Skeletal muscle cell (primary cell): ENCODE data around the gene PCSK7.
A peak's percentile ranks its signal among the peaks of the same experiment; 100 is the strongest.

Source experiments
- DNase-seq: peaks from one replicate; pipeline ENCODE4 v3.0.0-alpha.2; 2010; ENCODE audit warnings: low read depth
- H3K4me3 ChIP-seq: 2 replicates; pipeline ENCODE4 v1.5.1; 2011; ENCODE audit warnings: low read depth, mild to moderate bottlenecking, control low read depth, low read length, moderate library complexity

Gene PCSK7

GRCh38 chr11:117201658-117202305 lies 30.1 kb downstream of the PCSK7 start:
- H3K4me3 ChIP-seq: peak overlapping the region; percentile 50
- DNase-seq: no peak

GRCh38 chr11:117200813-117201657 lies 30.8 kb downstream of the PCSK7 start:
- no peak for DNase-seq
- H3K4me3 ChIP-seq: peak overlapping the region; percentile 50

- DNase-seq: no peak
These were observed 31.7 kb downstream of the PCSK7 start for GRCh38 chr11:117199916-117200812.

GRCh38 chr11:117199053-117199915 lies 32.6 kb downstream of the PCSK7 start, which contains the start of gene TAGLN:
Gene TAGLN (plus strand): TSS chr11:117199370. CDS start chr11:117203014, 3,644 bp downstream.
- H3K4me3 ChIP-seq: peak within 1 kb of the TSS; percentile 50
- DNase-seq: peak; percentile 79

More at GRCh38 chr11:117199916-117200812, 31.7 kb downstream of the PCSK7 start:
- peak overlapping the region; percentile 50 for H3K4me3 ChIP-seq

- peak overlapping the region; percentile 50 for H3K4me3 ChIP-seq
- DNase-seq: no peak
These were observed 33.3 kb downstream of the PCSK7 start for GRCh38 chr11:117198613-117199012.

GRCh38 chr11:117197516-117198456 lies 34.1 kb downstream of the PCSK7 start:
- H3K4me3 ChIP-seq: no peak overlapping the region

GRCh38 chr11:117197006-117197405 lies 34.9 kb downstream of the PCSK7 start:
- DNase-seq: no peak
- no peak overlapping the region for H3K4me3 ChIP-seq

More at GRCh38 chr11:117197516-117198456, 34.1 kb downstream of the PCSK7 start:
- DNase-seq: no peak

GRCh38 chr11:117195761-117196160 lies 36.1 kb downstream of the PCSK7 start:
- DNase-seq: no peak
- H3K4me3 ChIP-seq: no peak overlapping the region

- no peak for DNase-seq
- H3K4me3 ChIP-seq: no peak overlapping the region
These were observed 36.6 kb downstream of the PCSK7 start for GRCh38 chr11:117195258-117195657.

- DNase-seq: no peak
These were observed 37.6 kb downstream of the PCSK7 start for GRCh38 chr11:117194267-117194666.

GRCh38 chr11:117193130-117194020 lies 38.5 kb downstream of the PCSK7 start:
- no peak overlapping the region for H3K4me3 ChIP-seq
- no peak for DNase-seq

More at GRCh38 chr11:117194267-117194666, 37.6 kb downstream of the PCSK7 start:
- H3K4me3 ChIP-seq: no peak overlapping the region

GRCh38 chr11:117192401-117192875 lies 39.4 kb downstream of the PCSK7 start:
- no peak for DNase-seq
- no peak overlapping the region for H3K4me3 ChIP-seq

- DNase-seq: no peak
- H3K4me3 ChIP-seq: no peak overlapping the region
These were observed 40.0 kb downstream of the PCSK7 start for GRCh38 chr11:117191680-117192400.

- H3K4me3 ChIP-seq: no peak overlapping the region
- no peak for DNase-seq
These were observed 41.8 kb downstream of the PCSK7 start for GRCh38 chr11:117189941-117190544.

- no peak overlapping the region for H3K4me3 ChIP-seq
- DNase-seq: no peak
These were observed 42.5 kb downstream of the PCSK7 start for GRCh38 chr11:117189191-117189940.
